Heart right ventricle (tissue), 16 donors: ENCODE measurements around the gene PRR11. TPM values are rescaled to one million over a fixed set of nuclear protein-coding genes. Genes with fewer than 3 reads are reported as not detected.

Experiments
- ATAC-seq, 8 donors: fragments of 200-7000 bp; cut with Tn5 transposase; one replicate each; pipeline ENCODE4 v1.9.1; 2020; ENCODE audit warnings: mild to moderate bottlenecking in 8 of 8, moderate library complexity in 8 of 8, moderate number of reproducible peaks in 1 of 8
- DNase-seq, 2 donors: peaks; one replicate each; pipeline ENCODE4 v3.0.0-alpha.2; 2020
- H3K27ac ChIP-seq, 10 donors: fragments of 200-600 bp; sonication (generic) in 2 of 10; one replicate each; pipeline versions ENCODE4 v1.5.0 to v1.8.0; 2020 to 2022; ENCODE audit warnings: mild to moderate bottlenecking in 3 of 10
- H3K27me3 ChIP-seq, 7 donors: fragments of 200-600 bp; one replicate each; pipeline ENCODE4 v1.8.0; 2021 to 2022; ENCODE audit warnings: mild to moderate bottlenecking in 2 of 7
- H3K36me3 ChIP-seq, 9 donors: fragments of 200-600 bp; sonication (generic) in 1 of 9; one replicate each; pipeline versions ENCODE4 v1.5.0 to v1.8.0; 2020 to 2022; ENCODE audit warnings: mild to moderate bottlenecking in 2 of 9
- H3K4me1 ChIP-seq, 9 donors: fragments of 200-600 bp; sonication (generic) in 1 of 9; one replicate each; pipeline versions ENCODE4 v1.5.0 to v1.8.0; 2020 to 2022; ENCODE audit warnings: mild to moderate bottlenecking in 4 of 9
- H3K4me3 ChIP-seq, 10 donors: fragments of 200-600 bp; sonication (generic) in 2 of 10; one replicate each; pipeline versions ENCODE4 v1.5.0 to v1.8.0; 2020 to 2022; ENCODE audit warnings: mild to moderate bottlenecking in 7 of 10, moderate library complexity in 2 of 10
- H3K9me3 ChIP-seq, 11 donors: fragments of 200-600 bp in 10 of 11; sonication (generic) in 2 of 11; one replicate each; pipeline versions ENCODE4 v1.5.0 to v1.8.0; 2013 to 2022; ENCODE audit warnings: mild to moderate bottlenecking in 2 of 11, control low read depth in 1 of 11, moderate library complexity in 1 of 11
- CTCF ChIP-seq, 9 donors: fragments of 200-600 bp; sonication (generic) in 2 of 9; IDR thresholded peaks; one replicate each; pipeline versions ENCODE4 v1.5.0 to v1.8.0; 2021 to 2022; ENCODE audit warnings: antibody characterized with exemption in 9 of 9, mild to moderate bottlenecking in 5 of 9, moderate library complexity in 1 of 9
- WGBS, 2 donors: extraction: QIAGEN DNeasy Blood & Tissue Kit; methylation state at CpG; one replicate each; pipeline ENCODE4 v1.1.7; 2013; ENCODE audit warnings: inconsistent platforms in 1 of 2; 5-methylcytosine and 5-hydroxymethylcytosine counted together
- intact Hi-C, 10 donors: fragments of 100-400 bp; cut with DNase I; formaldehyde crosslinking; loops; one replicate each; pipeline versions ENCODE4 v1.11.1 to v1.14.2; 2022
- microRNA-seq, 2 donors: library from miRNA; unstranded; fragments of <30 nt; microRNA quantifications; one replicate each; pipeline ENCODE4 v1.2.0, GENCODE V29; 2021
- polyA plus RNA-seq, 2 donors: library from polyadenylated mRNA; stranded (reverse); fragments of 200-250 nt; gene quantifications; one replicate each; pipeline ENCODE4 v1.2.3, GENCODE V29; 2013
- total RNA-seq, 10 donors: library from RNA; stranded (reverse); fragmentation: NEBNext Ultra II Directional in 3 of 10; extraction: Animal tissue kit (Norgen Biotek cat#: 25700) in 3 of 10; gene quantifications; one replicate each; pipeline versions ENCODE4 v1.2.1 to v1.2.4, GENCODE V29; 2021 to 2023
- donor health status: Arrhythmogenic right ventricular cardiomyopathy.
- donor health status: ischemic (EF 13 %, LVEDD 7.1; RV severe dilation, severe dysfunction).
- donor health status: healthy with polysubstance abuse.
- donor health status: DM: no; HTN: yes; CAD: no.
- donor health status: DM: no; HTN: no; CAD: no.
- donor health status: ischemic (EF 25% LVEDD 6.9; RV normal size, moderate dysfunction).
- donor health status: ischemic (EF 25% LVEDD 5.7; RV mildly dilated, moderate dysfunction).
- donor health status: healthy.
- donor health status: DM: yes; HTN: yes; CAD: no.
- donor health status: Ischemic cardiomyopathy.
- donor health status: ischemic (EF 35%, LVEDD 5.7; RV mildly dilated, moderate dysfunction).
- donor health status: nonischemic (EF 11% LVEDD 7.7; RV severe dilation, severe dysfunction).
- donor health status: DM: yes; HTN: yes; CAD: no.
- donor health status: PGD.
- donor health status: ischemic (EF 29% LVEDD 5.4; RV normal size, mild dysfunction).
- donor health status: nonischemic (EF 23%, LVEDD 6.1; RV moderate dilation, normal function).

PRR11 gene
- total and polyA plus RNA-seq, 12 donors = 0.29 to 6.9 (median 1.1) TPM

DNA sequence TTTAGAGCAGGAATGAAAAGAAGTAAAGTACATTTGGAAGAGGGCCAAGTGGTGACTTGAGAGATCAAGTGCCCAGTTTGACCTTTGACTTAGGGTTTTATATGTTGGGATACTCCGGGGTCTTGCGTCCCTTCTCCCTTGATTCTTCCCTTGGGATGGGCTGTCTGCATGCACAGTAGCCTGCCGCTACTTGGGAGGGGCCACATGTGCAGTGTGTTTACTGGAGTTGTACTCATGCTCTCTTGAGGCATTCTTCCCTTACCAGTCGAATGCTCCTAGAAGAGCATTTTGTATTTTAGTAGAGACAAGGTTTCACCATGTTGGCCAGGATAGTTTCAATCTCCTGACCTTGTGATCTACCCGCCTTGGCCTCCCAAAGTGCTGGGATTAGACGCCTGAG, 88.5 kb downstream of the PRR11 start:
- Histone ChIP-seq H3K27ac (no peak overlapping the region), H3K27me3 (no peaks in the 10 kb centered on the region), H3K4me1 (no peaks in the 10 kb centered on the region), H3K36me3 (peaks cover 0 to 18% (median 0%) of the 10 kb centered on the region in 9 donors), H3K9me3 (no peaks in the 10 kb centered on the region), H3K4me3 (no peak overlapping the region)
- DNase-seq (no peak), ATAC-seq (no peak)
- 92 to 93% methylated on average over 6 of the region's 6 CpGs for WGBS, 2 donors
- intact Hi-C loops = no loop called here
- TF ChIP-seq CTCF (IDR thresholded peaks at IDR 0.05) = no peak

Small RNAs within 50 kb of the gene (microRNA-seq; reads per million reads assigned to microRNA genes)
- 108 to 230 reads per million in 2 donors for gene MIR301A
- gene MIR454 = 2,238 to 2,259 reads per million in 2 donors

Other genes starting within 250 kb of the PRR11 start
- gene TRIM37, start 48.9 kb upstream of the PRR11 start, total RNA-seq = 10 to 100 TPM; 15.2 to 22.2 (median 18.1) TPM
- 1 to 10 TPM; 5.9 to 8.6 TPM for gene TRIM37, start 48.9 kb upstream of the PRR11 start, polyA plus RNA-seq
- 10 to 100 TPM; 28.0 to 46.4 (median 35.6) TPM for gene SKA2, start 560 bp upstream of the PRR11 start, total RNA-seq
- 10 to 100 TPM; 29.2 to 34.0 TPM for gene SKA2, start 560 bp upstream of the PRR11 start, polyA plus RNA-seq
- gene SMG8, start 54.3 kb downstream of the PRR11 start, total RNA-seq = 10 to 100 TPM in 7 of 10 donors, 1 to 10 TPM in 3; 7.5 to 11.7 (median 10.5) TPM
- gene SMG8, start 54.3 kb downstream of the PRR11 start, polyA plus RNA-seq = 1 to 10 TPM; 1.2 to 3.8 TPM
- gene GDPD1, start 64.8 kb downstream of the PRR11 start, total RNA-seq = 1 to 10 TPM; 1.3 to 4.8 (median 2.0) TPM
- gene GDPD1, start 64.8 kb downstream of the PRR11 start, polyA plus RNA-seq = 1 to 10 TPM in 1 of 2 donors, under 1 TPM in 1; 0.95 to 1.0 TPM
- gene YPEL2, start 175.9 kb downstream of the PRR11 start, total RNA-seq = 10 to 100 TPM; 12.0 to 57.1 (median 42.0) TPM
- gene YPEL2, start 175.9 kb downstream of the PRR11 start, polyA plus RNA-seq = 10 to 100 TPM in 1 of 2 donors, 1 to 10 TPM in 1; 5.0 to 15.7 TPM